Measurements from ENCODE around the gene GAK. TPM values are rescaled to one million over a fixed set of nuclear protein-coding genes. Genes with fewer than 3 reads are reported as not detected.

Gene GAK
- total RNA-seq, 1 donor = 44.0 TPM

DNA sequence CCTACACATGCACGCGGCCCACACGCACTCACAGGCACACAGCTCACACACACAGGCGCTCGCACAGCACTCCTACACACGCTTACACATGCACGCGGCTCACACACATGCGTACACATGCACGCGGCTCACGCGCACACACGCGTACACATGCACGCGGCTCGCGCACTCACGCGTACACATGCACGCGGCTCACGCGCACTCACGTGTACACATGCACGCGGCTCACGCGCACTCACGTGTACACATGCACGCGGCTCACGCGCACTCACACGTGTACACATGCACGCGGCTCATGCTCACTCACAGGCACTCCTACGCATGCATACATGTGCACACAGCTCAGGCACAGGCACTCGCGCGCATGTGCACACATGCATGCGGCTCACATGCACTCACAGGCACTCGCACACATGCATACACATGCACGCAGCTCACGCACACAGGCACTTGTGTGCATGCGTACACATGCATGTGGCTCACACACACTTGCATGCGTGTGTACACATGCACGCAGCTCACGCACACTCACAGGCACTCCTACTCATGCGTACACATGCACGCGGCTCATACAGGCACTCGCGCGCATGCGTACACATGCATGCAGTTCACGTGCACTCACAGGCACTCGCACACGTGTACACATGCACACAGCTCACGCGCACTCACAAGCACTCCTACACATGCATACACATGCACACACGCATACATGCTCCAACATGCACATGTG, 44.9 kb downstream of the GAK start:
- no peak for DNase-seq (ENCODE audit: low read depth)
- H3K4me3 ChIP-seq (ENCODE audit: low read depth, low read length) = no peak overlapping the region
- TF ChIP-seq, protein P1, sequence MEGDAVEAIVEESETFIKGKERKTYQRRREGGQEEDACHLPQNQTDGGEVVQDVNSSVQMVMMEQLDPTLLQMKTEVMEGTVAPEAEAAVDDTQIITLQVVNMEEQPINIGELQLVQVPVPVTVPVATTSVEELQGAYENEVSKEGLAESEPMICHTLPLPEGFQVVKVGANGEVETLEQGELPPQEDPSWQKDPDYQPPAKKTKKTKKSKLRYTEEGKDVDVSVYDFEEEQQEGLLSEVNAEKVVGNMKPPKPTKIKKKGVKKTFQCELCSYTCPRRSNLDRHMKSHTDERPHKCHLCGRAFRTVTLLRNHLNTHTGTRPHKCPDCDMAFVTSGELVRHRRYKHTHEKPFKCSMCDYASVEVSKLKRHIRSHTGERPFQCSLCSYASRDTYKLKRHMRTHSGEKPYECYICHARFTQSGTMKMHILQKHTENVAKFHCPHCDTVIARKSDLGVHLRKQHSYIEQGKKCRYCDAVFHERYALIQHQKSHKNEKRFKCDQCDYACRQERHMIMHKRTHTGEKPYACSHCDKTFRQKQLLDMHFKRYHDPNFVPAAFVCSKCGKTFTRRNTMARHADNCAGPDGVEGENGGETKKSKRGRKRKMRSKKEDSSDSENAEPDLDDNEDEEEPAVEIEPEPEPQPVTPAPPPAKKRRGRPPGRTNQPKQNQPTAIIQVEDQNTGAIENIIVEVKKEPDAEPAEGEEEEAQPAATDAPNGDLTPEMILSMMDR (IDR thresholded peaks at IDR 0.05; ENCODE audit: insufficient read depth, low read depth, low read length) = no peak

DNA sequence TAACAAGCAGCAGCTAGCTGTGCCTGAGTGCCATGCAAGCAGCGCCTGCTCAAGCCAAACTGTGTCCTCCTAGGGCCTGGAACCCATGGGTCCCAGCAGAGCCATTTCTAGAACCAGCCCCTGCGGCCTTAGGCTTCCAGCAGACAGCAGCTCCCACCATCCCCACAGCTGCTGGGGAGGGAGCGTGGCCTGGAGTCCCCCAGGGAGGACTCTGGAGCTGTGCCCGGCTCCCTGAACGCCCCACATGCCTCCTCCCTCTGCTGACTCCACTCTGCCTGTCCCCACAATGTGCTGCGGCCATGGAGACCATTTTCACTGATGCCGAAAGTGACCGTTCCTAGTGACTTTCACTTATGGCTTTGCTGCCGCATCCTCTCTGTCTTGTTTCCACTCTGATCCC, 45.9 kb downstream of the GAK start:
- TF ChIP-seq, protein P1 (IDR thresholded peaks at IDR 0.05; ENCODE audit: insufficient read depth, low read depth, low read length) = no peak
- DNase-seq (ENCODE audit: low read depth) = no peak
- H3K4me3 ChIP-seq (ENCODE audit: low read depth, low read length) = no peak overlapping the region

DNA sequence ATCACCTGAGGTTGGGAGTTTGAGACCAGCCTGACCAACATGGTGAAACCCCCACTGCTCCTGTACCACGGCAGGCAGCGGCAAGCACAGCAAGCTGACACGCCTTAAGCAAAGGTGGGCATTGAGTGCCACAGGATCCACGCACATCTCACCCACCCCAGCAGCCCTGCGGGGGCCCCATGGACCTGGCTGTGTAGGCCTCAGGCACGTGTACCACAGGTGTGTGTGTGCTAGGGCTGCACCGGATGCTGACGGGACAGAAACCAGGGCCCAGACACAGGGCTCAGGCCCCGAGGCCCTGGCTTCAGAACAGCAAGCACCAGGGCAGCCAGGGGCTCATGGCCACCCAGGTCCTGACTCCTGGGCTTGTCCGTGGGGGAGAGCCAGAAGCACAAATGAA, 46.8 kb downstream of the GAK start:
- DNase-seq (ENCODE audit: low read depth) = no peak
- H3K4me3 ChIP-seq (ENCODE audit: low read depth, low read length) = no peak overlapping the region
- TF ChIP-seq, protein P1 (IDR thresholded peaks at IDR 0.05; ENCODE audit: insufficient read depth, low read depth, low read length) = no peak

DNA sequence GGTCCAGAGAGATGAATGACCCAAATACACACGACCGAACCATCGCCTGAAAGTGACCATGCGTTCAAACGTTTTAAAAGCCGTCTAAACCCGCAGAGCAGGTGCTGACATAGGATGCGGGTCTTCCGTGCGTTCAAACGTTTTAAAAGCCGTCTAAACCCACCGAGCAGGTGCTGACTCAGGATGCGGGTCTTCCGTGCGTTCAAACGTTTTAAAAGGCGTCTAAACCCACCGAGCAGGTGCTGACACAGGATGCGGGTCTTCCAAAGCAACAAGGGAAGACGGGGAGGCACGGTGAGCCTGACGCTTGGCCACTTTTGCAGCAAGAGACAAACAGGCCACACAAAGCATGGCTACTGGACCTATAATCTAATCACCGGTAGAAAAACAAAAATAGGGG, 47.2 kb downstream of the GAK start:
- no peak overlapping the region for H3K4me3 ChIP-seq (ENCODE audit: low read depth, low read length)
- TF ChIP-seq, protein P1 (IDR thresholded peaks at IDR 0.05; ENCODE audit: insufficient read depth, low read depth, low read length) = no peak
- DNase-seq (ENCODE audit: low read depth) = no peak

DNA sequence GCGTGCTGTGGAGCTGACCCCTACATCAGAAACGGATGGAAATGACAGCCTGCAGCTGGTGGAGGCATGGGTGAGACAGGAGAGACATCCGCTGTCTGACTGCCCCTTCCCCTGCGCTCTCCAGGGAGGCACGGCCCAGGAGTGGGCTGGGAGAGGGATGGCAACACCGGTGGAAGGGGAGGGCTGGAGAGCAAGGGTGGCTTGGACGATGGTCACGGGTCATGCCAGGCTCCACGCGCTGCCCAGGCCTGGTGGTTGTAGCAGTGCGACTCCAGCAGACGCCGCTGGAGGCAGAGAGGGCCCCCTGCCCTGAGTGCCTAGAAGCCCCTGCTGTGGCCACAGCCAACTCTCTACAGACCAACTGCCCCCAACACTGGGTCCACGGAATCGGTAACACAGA, 47.9 kb downstream of the GAK start:
- no peak for DNase-seq (ENCODE audit: low read depth)
- H3K4me3 ChIP-seq (ENCODE audit: low read depth, low read length) = no peak overlapping the region
- TF ChIP-seq, protein P1 (IDR thresholded peaks at IDR 0.05; ENCODE audit: insufficient read depth, low read depth, low read length) = no peak

DNA sequence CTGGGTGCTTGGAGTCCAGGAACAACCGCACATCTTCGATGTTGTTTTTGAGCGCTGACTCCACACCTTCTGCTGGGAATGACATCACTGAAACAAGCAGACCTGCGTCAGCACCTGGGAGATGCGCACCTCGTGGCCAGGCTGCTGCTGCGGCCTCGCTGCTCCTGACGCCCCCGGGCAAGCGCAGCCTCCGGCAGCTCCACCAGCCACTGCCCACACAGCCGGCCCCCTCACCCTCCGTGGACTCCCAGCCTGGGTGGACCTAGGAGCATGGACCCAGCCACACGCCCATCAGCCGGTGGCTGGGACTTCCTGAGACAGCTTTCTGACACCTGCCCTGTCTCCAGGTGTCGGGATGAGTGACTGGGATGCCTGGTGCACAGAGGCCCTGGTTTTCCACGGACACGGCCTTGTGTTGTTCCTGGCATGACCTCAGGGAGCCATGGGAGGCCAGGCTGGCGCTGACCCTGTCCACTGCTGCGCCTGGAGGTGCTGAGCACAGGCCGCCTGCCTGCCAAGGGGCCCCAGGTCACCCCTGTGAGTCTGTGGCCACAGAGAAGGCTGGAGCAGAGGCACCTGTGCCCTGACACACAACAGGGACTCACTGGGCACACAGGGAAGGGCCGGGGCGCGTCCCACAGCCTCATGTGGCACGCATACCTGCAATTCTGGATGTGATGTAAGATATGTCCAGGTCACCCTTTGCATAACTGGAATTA, 48.6 kb downstream of the GAK start:
- TF ChIP-seq, protein P1 (IDR thresholded peaks at IDR 0.05; ENCODE audit: insufficient read depth, low read depth, low read length) = no peak
- H3K4me3 ChIP-seq (ENCODE audit: low read depth, low read length) = no peak overlapping the region
- DNase-seq (ENCODE audit: low read depth) = no peak

All from fibroblast of villous mesenchyme (primary cell).